Transverse colon (tissue), 3 donors: ENCODE data around the gene MOGAT1.

Experiments used
- EP300 ChIP-seq: sonication (generic); formaldehyde crosslinking; IDR thresholded peaks from one replicate; pipeline ENCODE4 v1.6.1; 2017; ENCODE audit warnings: antibody characterized with exemption, low read depth
- POLR2AphosphoS5 ChIP-seq, 3 donors: sonication (generic); formaldehyde crosslinking; IDR thresholded peaks; one replicate each; pipeline ENCODE4 v1.6.1; 2016; ENCODE audit warnings: antibody characterized with exemption in 3 of 3

DNA sequence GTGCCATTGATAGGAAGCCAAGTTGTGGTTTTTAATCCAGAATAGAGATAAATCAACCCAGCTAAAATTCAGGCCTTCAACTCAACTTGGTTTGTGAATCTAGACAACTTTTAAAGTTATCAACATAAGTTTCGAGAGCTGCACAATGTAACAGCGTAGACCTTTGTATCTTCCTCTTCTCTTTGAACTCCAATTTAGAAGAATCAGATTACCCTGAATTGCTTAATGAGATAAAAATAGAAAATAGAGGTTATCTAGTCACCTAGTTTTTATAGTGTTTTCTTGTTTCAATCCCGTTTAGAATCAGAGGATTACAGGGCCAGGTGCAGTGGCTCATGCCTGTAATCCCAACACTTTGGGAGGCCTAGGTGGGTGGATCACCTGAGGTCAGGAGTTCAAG is 12.3 kb downstream of the MOGAT1 start:
- TF ChIP-seq EP300: no peak
- TF ChIP-seq POLR2AphosphoS5 (IDR thresholded peaks at IDR 0.05): no peak
